NCI-H2227 treated with DMSO at 0.1 percent for 48 hours (cell line): Measurements from ENCODE around the gene GP1BB.

Experiments
- DNase-seq: peaks from one replicate; lab custom pipeline; 2025; lab: John Stamatoyannopoulos, UW

The GP1BB gene

DNA sequence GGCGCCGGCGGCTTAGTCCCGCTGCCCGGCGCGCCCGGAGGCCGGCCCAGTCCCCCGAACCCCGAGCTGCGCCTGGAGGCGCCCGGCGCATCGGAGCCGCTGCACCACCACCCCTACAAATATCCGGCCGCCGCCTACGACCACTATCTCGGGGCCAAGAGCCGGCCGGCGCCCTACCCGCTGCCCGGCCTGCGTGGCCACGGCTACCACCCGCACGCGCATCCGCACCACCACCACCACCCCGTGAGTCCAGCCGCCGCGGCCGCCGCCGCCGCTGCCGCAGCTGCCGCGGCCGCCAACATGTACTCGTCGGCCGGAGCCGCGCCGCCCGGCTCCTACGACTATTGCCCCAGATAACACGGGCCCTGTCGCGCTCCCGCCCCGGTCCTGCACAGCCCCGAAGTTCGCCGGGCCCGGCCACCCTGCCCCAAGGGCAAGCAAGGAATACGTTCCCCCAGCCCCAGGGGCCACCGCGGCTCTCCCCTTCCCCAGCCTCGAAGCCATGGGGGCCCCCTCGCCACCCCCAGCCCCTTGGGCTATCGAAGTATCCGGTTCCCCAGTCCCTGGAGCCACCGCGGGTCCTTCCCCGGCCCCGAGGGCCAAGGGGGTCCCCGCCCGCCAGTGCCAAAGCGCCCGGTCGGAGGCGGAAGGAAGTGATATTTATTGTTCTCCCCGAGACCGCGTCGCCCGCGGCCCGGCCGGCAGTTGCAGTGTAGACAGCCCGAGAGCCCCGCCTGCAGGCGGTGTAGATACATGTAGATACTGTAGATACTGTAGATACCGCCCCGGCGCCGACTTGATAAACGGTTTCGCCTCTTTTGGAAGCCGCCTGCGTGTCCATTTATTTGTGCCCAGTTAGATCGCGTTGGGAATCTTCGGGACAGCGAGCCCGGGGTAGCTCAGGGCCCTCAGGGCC, 43.4 kb downstream of the GP1BB start:
- DNase-seq: no peak

DNA sequence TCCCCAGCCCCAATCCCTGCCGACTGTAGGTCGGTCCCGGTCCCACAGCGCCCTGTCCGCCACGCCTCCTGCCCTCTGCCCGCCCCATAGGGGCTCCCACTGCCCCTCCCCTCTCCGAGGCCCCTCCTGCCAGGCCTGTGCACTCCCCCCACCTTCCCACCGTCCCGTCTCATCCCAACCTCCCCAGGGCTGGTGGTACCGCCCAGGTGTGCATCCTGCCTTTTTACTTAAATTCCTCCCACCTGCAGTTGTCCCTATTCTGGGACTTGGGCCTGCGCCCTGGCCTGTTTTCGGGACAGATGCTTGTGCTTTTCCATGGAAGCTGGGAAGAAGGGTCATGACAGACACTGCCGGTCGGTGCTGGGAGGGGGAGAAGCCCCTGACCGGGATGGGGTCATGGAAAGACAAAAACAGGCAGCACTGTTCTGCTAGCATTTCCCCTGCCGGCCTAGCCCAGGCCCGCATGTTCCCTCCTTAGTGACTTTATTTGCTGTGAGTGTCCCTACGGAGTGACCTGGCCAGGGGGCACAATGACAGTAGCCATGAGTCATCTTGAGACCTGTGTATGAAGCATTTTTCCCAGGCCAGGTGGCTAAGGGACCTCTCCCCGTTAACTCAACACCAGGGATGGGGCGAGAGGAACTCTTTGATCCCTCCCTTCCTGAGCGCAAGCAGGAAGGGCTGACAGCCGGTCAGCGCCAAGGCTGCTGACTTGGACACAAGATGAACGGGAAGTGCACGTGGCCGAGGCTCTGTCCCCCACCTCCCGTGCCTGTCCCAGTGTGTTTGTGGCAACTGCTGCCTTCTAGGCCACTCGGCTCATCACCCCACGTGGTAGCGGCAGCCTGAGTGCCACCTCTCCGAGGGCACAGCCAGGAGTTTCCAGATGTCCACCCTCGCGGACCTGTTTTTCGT, 44.3 kb downstream of the GP1BB start:
- no peak for DNase-seq

DNA sequence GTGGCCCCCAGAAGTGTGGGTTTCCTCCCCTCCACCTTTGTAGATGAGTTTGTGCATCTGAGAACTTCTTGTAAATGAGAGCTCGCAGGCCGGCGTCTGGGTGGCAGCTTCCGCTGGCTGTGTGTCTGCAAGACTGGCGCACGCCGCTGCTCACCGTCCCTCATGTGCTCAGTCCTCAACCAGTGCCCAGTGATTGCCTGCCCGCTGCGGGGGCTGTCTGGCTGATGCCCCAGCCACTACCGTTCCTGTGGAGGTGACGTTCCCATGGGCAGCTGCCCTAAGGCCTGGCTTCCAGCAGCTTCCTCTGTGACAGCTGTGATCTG, 46.0 kb downstream of the GP1BB start:
- no peak for DNase-seq

DNA sequence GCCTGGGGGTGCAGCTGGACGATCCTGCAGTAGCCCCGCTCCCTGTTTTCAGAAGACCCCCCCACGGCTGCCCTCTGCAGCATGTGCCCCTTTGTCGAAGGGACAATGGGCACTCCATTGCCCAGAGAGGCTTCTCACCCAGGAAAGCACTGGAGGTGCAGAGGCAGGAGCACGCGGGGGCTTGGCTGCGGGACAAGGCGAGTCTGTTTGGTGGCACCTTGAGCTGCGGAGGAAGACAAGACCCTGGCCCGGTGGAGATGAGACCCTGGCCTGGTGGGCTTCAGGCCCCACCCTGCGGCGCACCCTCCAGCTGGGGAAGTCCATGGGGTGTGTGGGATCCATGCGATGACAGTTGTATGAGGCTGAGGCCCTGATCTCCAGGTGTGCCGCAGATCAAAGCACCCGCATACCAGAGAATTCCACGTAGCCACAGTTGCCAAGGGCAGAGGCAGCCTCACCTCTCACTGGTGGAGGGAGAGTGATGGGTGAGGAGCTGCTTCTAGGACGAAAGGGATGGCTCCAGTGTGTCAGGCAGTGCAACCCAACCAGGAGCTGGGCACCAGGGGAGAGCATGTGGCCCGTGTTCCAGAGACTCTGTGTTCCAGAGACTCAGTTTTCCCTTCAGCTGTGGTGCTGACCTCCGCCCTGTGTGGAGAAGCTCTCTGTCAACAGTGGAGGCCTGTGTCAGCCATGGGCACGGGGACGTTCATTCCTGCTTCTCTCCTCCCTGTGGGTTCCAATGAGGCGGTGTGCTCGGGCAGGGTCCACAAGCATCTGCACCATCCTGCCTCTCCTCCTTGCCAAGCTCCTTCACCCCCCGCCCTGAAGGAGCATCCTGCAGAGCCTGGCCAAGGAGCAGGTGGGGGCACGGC, 47.2 kb downstream of the GP1BB start:
- no peak for DNase-seq

DNA sequence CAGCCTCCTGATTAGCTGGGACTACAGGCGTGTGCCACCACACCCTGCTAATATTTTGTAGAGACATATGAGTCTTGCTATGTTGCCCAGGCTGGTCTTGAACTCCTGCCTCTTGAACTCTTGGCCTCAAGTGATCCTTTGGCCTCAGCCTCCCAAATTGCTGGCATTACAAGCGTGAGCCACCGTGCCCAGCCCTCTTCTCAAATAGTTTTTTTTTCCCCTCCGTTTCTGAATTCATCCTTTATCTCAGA, 49.0 kb downstream of the GP1BB start:
- no peak for DNase-seq

DNA sequence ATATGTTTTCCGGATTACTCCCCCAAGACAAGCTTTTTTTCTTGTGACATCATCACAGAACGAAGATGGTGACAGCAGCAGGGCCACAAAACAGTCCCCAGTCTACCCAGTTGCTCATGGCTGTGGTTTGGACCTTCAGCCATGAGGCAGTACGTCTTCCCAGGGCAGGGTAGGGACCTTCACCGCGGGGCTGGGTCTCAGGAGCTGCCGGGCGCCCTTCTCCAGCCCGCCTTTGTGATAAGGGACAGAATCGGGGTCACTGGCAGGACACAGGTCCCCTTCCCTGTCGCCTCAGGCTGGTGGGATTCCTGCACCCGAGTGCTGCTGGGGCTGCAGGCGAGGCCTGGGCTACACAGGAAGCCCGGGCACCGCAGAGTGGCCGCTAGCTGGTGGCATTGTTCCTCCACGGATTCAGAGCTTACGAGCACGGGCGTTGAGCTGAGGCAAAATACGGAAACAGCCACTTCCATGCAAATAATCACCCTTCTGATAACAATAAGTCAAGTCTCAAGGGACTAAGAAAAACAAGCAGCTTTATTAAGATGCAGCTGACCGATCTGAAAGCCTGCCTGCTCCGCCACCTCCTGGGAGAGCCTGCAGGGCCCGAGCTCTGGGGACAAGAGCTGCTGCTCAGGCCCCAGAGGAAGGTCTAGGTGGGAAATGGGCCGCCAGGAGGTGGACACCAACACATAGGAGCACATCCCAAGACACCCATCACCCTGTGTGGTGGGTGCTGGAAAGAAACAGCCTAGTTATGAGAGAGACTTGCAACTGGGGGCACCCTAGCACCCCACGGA, 49.5 kb downstream of the GP1BB start:
- no peak for DNase-seq

DNA sequence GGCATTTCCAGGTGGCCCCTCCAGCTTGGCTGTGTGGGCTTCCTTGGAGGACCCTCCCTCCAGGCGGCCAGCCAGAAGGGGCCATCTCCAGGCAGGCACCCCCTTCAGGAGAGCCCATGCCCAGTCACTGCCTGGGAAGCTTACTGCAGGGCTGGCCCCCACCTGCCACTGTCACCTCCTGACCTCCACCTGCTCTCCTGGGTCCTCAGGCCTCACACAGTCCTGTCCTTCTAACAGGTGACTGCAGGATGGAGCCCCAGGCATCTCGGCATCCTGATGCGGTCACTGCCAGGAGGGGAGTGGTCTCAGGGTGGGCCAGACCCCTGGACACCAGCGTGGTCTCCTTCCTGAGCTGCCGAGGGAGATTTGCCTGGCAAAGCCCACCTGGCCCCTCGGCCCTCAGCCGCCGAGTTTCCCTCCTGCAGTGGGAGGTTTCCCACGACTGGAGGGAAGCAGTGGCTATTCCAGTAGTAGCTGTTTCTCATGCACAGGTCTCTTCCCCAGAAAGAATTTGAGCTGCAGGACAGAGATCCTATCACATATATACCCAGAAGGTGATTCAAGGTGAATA, 50.2 kb downstream of the GP1BB start:
- DNase-seq: no peak
